Activated CD4-positive, alpha-beta T cell treated with anti-CD3 and anti-CD28 coated beads, Interleukin-2, Interleukin-4, amounts not matched to agents 100 ng/mL and 50 ng/mL, durations not matched to agents 16 hours and 8 hours (primary cell): ENCODE results near the gene ZER1.
"Not testable (repeated sequence)": the region's sequence is repeated elsewhere in the genome, so short reads cannot be mapped to it uniquely, and the experiment has no call there.

Experiments used
- DNase-seq: peaks from one replicate; pipeline ENCODE4 v3.0.0-alpha.2; 2020; ENCODE audit warnings: low spot score

The ZER1 gene

GRCh38 chr9:128714586-128715435 lies 56.9 kb downstream of the ZER1 start:
- no peak for DNase-seq

- no peak for DNase-seq
Observed at GRCh38 chr9:128713941-128714573, 57.7 kb downstream of the ZER1 start.

GRCh38 chr9:128713411-128713780 lies 58.3 kb downstream of the ZER1 start:
- DNase-seq, result no peak

- DNase-seq, result no peak
Observed at GRCh38 chr9:128712451-128713410, 59.0 kb downstream of the ZER1 start.

- no peak for DNase-seq
Observed at GRCh38 chr9:128707446-128707845, 64.3 kb downstream of the ZER1 start.

- DNase-seq, result no peak
Observed at GRCh38 chr9:128706671-128707381, 64.9 kb downstream of the ZER1 start.

GRCh38 chr9:128706045-128706444 lies 65.7 kb downstream of the ZER1 start:
- no peak for DNase-seq

GRCh38 chr9:128705051-128705965 lies 66.4 kb downstream of the ZER1 start:
- no peak for DNase-seq

GRCh38 chr9:128704356-128704670 lies 67.4 kb downstream of the ZER1 start:
- DNase-seq, result no peak

- DNase-seq, result no peak
Observed at GRCh38 chr9:128703616-128704355, 67.9 kb downstream of the ZER1 start.

GRCh38 chr9:128702949-128703615 lies 68.6 kb downstream of the ZER1 start:
- peak; percentile 28 for DNase-seq

- peak; percentile 88 for DNase-seq
Observed at GRCh38 chr9:128702445-128702948, 69.2 kb downstream of the ZER1 start, which contains the start of gene PKN3. PKN3 (plus strand) TSS chr9:128702503; CDS start chr9:128702916, 413 bp downstream.

GRCh38 chr9:128701227-128701854 lies 70.4 kb downstream of the ZER1 start:
- no peak for DNase-seq

- not testable (repeated sequence) for DNase-seq
Observed at GRCh38 chr9:128699096-128699795, 72.5 kb downstream of the ZER1 start.

GRCh38 chr9:128696923-128697707 lies 74.6 kb downstream of the ZER1 start:
- DNase-seq, result no peak

- DNase-seq, result no peak
Observed at GRCh38 chr9:128694344-128694743, 77.4 kb downstream of the ZER1 start.

- not testable (repeated sequence) for DNase-seq
Observed at GRCh38 chr9:128693738-128694137, 78.0 kb downstream of the ZER1 start.
